Stimulated activated CD8-positive, alpha-beta memory T cell treated with anti-CD3 and anti-CD28 coated beads, Interleukin-12 subunit alpha, Interleukin-12 subunit beta, amount 100 ng/mL, for 1 hour (primary cell): ENCODE results near the gene NUP210L.

ENCODE experiments used
- DNase-seq: peaks from one replicate; pipeline ENCODE4 v3.0.0-alpha.2; 2020; ENCODE audit warnings: low read depth

Gene NUP210L

GRCh38 chr1:153963850-153964331 is 191.0 kb downstream of the NUP210L start:
- DNase-seq: no peak

- peak; percentile 90 for DNase-seq
Measured at GRCh38 chr1:153963030-153963849, 191.6 kb downstream of the NUP210L start, which contains the start of gene SLC39A1. Gene SLC39A1, minus strand, starts transcription at chr1:153963537. Its CDS starts 822 bp downstream, at chr1:153962715.

GRCh38 chr1:153962088-153963029 is 192.5 kb downstream of the NUP210L start:
- DNase-seq: no peak

- no peak for DNase-seq
Measured at GRCh38 chr1:153961421-153961820, 193.5 kb downstream of the NUP210L start.

GRCh38 chr1:153960206-153960605 is 194.7 kb downstream of the NUP210L start:
- DNase-seq: no peak

GRCh38 chr1:153959454-153959853 is 195.4 kb downstream of the NUP210L start:
- no peak for DNase-seq

- no peak for DNase-seq
Measured at GRCh38 chr1:153958961-153959260, 196.0 kb downstream of the NUP210L start.

- peak; percentile 96 for DNase-seq
Measured at GRCh38 chr1:153958111-153958960, 196.5 kb downstream of the NUP210L start, which contains the start of gene CRTC2. Gene CRTC2, minus strand, starts transcription at chr1:153958612. Its CDS starts 115 bp downstream, at chr1:153958497.

GRCh38 chr1:153957744-153958110 is 197.1 kb downstream of the NUP210L start:
- DNase-seq: no peak

GRCh38 chr1:153956997-153957715 is 197.7 kb downstream of the NUP210L start:
- DNase-seq: no peak

GRCh38 chr1:153954826-153955225 is 200.0 kb downstream of the NUP210L start:
- DNase-seq: no peak

- DNase-seq: no peak
Measured at GRCh38 chr1:153953859-153954365, 201.0 kb downstream of the NUP210L start.

- no peak for DNase-seq
Measured at GRCh38 chr1:153951801-153952200, 203.1 kb downstream of the NUP210L start.

- DNase-seq: no peak
Measured at GRCh38 chr1:153951183-153951582, 203.7 kb downstream of the NUP210L start.

- DNase-seq: peak; percentile 60
Measured at GRCh38 chr1:153946622-153947241, 208.1 kb downstream of the NUP210L start, which contains the start of gene DENND4B. Gene DENND4B, minus strand, starts transcription at chr1:153946718. Its CDS starts 2,344 bp downstream, at chr1:153944374.

GRCh38 chr1:153945795-153946621 is 208.9 kb downstream of the NUP210L start:
- peak; percentile 57 for DNase-seq

GRCh38 chr1:153945131-153945794 is 209.6 kb downstream of the NUP210L start:
- peak; percentile 62 for DNase-seq

GRCh38 chr1:153944827-153945117 is 210.1 kb downstream of the NUP210L start:
- no peak for DNase-seq
